ENCODE data around the gene IL24. TPM values are rescaled to one million over a fixed set of nuclear protein-coding genes. Genes with fewer than 3 reads are reported as not detected.

Gene IL24
- total RNA-seq, 1 experiment from 2014 or later = not detected

- no peak overlapping the region for H3K27ac ChIP-seq (ENCODE audit: low read depth, low read length)
- no peaks in the 10 kb centered on the region for H3K9me2 ChIP-seq (ENCODE audit: insufficient read depth)
- H3K4me1 ChIP-seq (ENCODE audit: control insufficient read depth in 1 of 2, insufficient read depth in 2 of 2, low read length in 2 of 2) = no peaks in the 10 kb centered on the region
- ATAC-seq (no peak), DNase-seq (ENCODE audit: low read depth, low spot score) (no peak)
- CTCF ChIA-PET = interaction anchor here (0.7 to 1.9 kb wide), 3 partner anchors 12 to 29 kb away, joined by 3 to 6 read pairs (median 3); no protein-coding TSS in a partner anchor
- H2AFZ ChIP-seq (ENCODE audit: low read depth, low read length, poor library complexity, severe bottlenecking) = no peak overlapping the region
- RAD21 ChIA-PET (ENCODE audit: low non-redundant PET in 1 of 2, low total read pairs in 2 of 2, uncharacterized antibody in 2 of 2, unreplicated experiment in 2 of 2) = no interaction called here
- POLR2A ChIA-PET = no interaction called here
- peaks cover 4% of the 10 kb centered on the region in 2 experiments; a peak in 2 of 4 replicates for H3K9me3 ChIP-seq (ENCODE audit: control insufficient read depth in 1 of 2, insufficient read depth in 1 of 2, low read depth in 1 of 2, low read length in 2 of 2)
- BruUV-seq (replicated peaks) = no TSS peak
- H3K79me2 ChIP-seq (ENCODE audit: insufficient read depth, low read length) = no peaks in the 10 kb centered on the region
- H3K9ac ChIP-seq (ENCODE audit: low read length) = no peak overlapping the region
- H3K36me3 ChIP-seq (ENCODE audit: control insufficient read depth in 1 of 2, insufficient read depth in 2 of 2, low read length in 2 of 2) = no peaks in the 10 kb centered on the region
- H3K4me3 ChIP-seq (replicated peaks in 1 of 2; ENCODE audit: low read depth in 1 of 2, low read length in 2 of 2) = no peak overlapping the region
- H3K4me2 ChIP-seq (ENCODE audit: low read length) = no peak overlapping the region
- no peaks in the 10 kb centered on the region for H4K20me1 ChIP-seq (ENCODE audit: insufficient read depth)
- intact Hi-C loops (cut with micrococcal nuclease) = no loop called here
- no peaks in the 10 kb centered on the region for H3K27me3 ChIP-seq (ENCODE audit: insufficient read depth, low read length)
- TF ChIP-seq EZH2 (IDR thresholded peaks at IDR 0.05) (no peak), SRF (IDR thresholded peaks at IDR 0.05; ENCODE audit: low read depth) (no peak), CTCF (IDR thresholded peaks at IDR 0.05 in 2 of 3, conservative IDR thresholded peaks at IDR 0.05 in 1 of 3; ENCODE audit: borderline replicate concordance in 1 of 3, insufficient read depth in 1 of 3, low read depth in 2 of 3, low read length in 2 of 3) (no peak), POLR2AphosphoS5 (IDR thresholded peaks at IDR 0.05; ENCODE audit: low read depth, low read length) (no peak), RAD21 (IDR thresholded peaks at IDR 0.05; ENCODE audit: low read depth) (no peak), MAX (IDR thresholded peaks at IDR 0.05) (no peak)
These were observed 14.1 kb upstream of the IL24 start for GRCh38 chr1:206883160-206883559.

GRCh38 chr1:206883876-206884275 lies 13.4 kb upstream of the IL24 start:
- no peaks in the 10 kb centered on the region for H3K4me1 ChIP-seq (ENCODE audit: control insufficient read depth in 1 of 2, insufficient read depth in 2 of 2, low read length in 2 of 2)
- ChIA-PET POLR2A (no interaction called here), CTCF (interaction anchor here (0.7 to 1.9 kb wide), 3 partner anchors 11 to 28 kb away, joined by 3 to 6 read pairs (median 3); no protein-coding TSS in a partner anchor), RAD21 (ENCODE audit: low non-redundant PET in 1 of 2, low total read pairs in 2 of 2, uncharacterized antibody in 2 of 2, unreplicated experiment in 2 of 2) (no interaction called here)
- no peaks in the 10 kb centered on the region for H3K9me2 ChIP-seq (ENCODE audit: insufficient read depth)
- no peaks in the 10 kb centered on the region for H3K27me3 ChIP-seq (ENCODE audit: insufficient read depth, low read length)
- H4K20me1 ChIP-seq (ENCODE audit: insufficient read depth) = no peaks in the 10 kb centered on the region
- H3K36me3 ChIP-seq (ENCODE audit: control insufficient read depth in 1 of 2, insufficient read depth in 2 of 2, low read length in 2 of 2) = no peaks in the 10 kb centered on the region
- no peak overlapping the region for H3K4me2 ChIP-seq (ENCODE audit: low read length)
- no peaks in the 10 kb centered on the region; a peak in 1 of 4 replicates for H3K9me3 ChIP-seq (ENCODE audit: control insufficient read depth in 1 of 2, insufficient read depth in 1 of 2, low read depth in 1 of 2, low read length in 2 of 2)
- H2AFZ ChIP-seq (ENCODE audit: low read depth, low read length, poor library complexity, severe bottlenecking) = no peak overlapping the region
- no peak overlapping the region for H3K4me3 ChIP-seq (replicated peaks in 1 of 2; ENCODE audit: low read depth in 1 of 2, low read length in 2 of 2)
- H3K27ac ChIP-seq (ENCODE audit: low read depth, low read length) = no peak overlapping the region
- intact Hi-C loops (cut with micrococcal nuclease) = no loop called here
- ATAC-seq = no peak
- H3K79me2 ChIP-seq (ENCODE audit: insufficient read depth, low read length) = no peaks in the 10 kb centered on the region
- DNase-seq (ENCODE audit: low read depth, low spot score) = no peak
- BruUV-seq (replicated peaks) = no TSS peak
- no peak overlapping the region for H3K9ac ChIP-seq (ENCODE audit: low read length)
- TF ChIP-seq MAX (IDR thresholded peaks at IDR 0.05) (no peak), YY1 (IDR thresholded peaks at IDR 0.05; ENCODE audit: extremely low read depth, insufficient replicate concordance, low read depth, low read length) (no peak), EGR1 (IDR thresholded peaks at IDR 0.05; ENCODE audit: low read depth) (no peak), RAD21 (IDR thresholded peaks at IDR 0.05; ENCODE audit: low read depth) (no peak), POLR2A (IDR thresholded peaks at IDR 0.05; ENCODE audit: borderline replicate concordance, extremely low read depth, insufficient read depth, insufficient read length) (no peak), CEBPB (IDR thresholded peaks at IDR 0.05; ENCODE audit: low read depth) (no peak), CBX3 (IDR thresholded peaks at IDR 0.05; ENCODE audit: low read depth) (no peak), ZNF274 (IDR thresholded peaks at IDR 0.05; ENCODE audit: low read depth, low read length) (no peak), ELF1 (IDR thresholded peaks at IDR 0.05; ENCODE audit: borderline replicate concordance, low read depth) (no peak), POLR2AphosphoS5 (IDR thresholded peaks at IDR 0.05; ENCODE audit: low read depth, low read length) (no peak), ZBTB33 (IDR thresholded peaks at IDR 0.05; ENCODE audit: extremely low read depth, insufficient replicate concordance, low read length) (no peak), SP1 (IDR thresholded peaks at IDR 0.05; ENCODE audit: low read depth) (no peak), JUND (IDR thresholded peaks at IDR 0.05) (no peak), ATF3 (IDR thresholded peaks at IDR 0.05) (no peak)
